GM19468 (cell line): ENCODE data around the gene ENPP7.

Source experiments
- ATAC-seq: cut with Tn5 transposase; IDR thresholded peaks from one replicate; pipeline ENCODE4 v1.9.1; 2021; ENCODE audit warnings: mild to moderate bottlenecking, moderate library complexity, moderate number of reproducible peaks; ENCODE audit not compliant: unreplicated experiment; ENCODE audit errors: extremely low read depth

The ENPP7 gene

GRCh38 chr17:79788455-79788854 lies 57.7 kb downstream of the ENPP7 start:
- no peak for ATAC-seq

GRCh38 chr17:79788989-79789942 lies 58.5 kb downstream of the ENPP7 start:
- no peak for ATAC-seq

- no peak for ATAC-seq
These were observed 59.4 kb downstream of the ENPP7 start for GRCh38 chr17:79789943-79790804.

GRCh38 chr17:79790805-79791734 lies 60.3 kb downstream of the ENPP7 start:
- ATAC-seq, result no peak

GRCh38 chr17:79791735-79792161 lies 61.0 kb downstream of the ENPP7 start:
- ATAC-seq, result no peak
